GM12878 (cell line): ENCODE results near the gene ATG13. TPM values are rescaled to one million over a fixed set of nuclear protein-coding genes. Genes with fewer than 3 reads are reported as not detected.

ENCODE experiments used
- ATAC-seq: fragments of 200-7000 bp; cut with Tn5 transposase; 3 replicates; pipeline ENCODE4 v1.9.1; 2020; ENCODE audit warnings: mild to moderate bottlenecking, moderate library complexity
- BruUV-seq: library from RNA; stranded (reverse); fragments of 400-500 nt; replicated peaks from 2 replicates; lab custom pipeline; 2021; lab: Mats Ljungman, UMichigan
- CTCF ChIA-PET: fragments of 300-600 bp; sonication (Branson Sonifier 250); formaldehyde crosslinking; extraction: SDS; loops from one replicate; lab custom pipeline; 2021; ENCODE audit warnings: inconsistent platforms; lab: Yijun Ruan, JAX
- POLR2A ChIA-PET: fragments of 350-600 bp; formaldehyde crosslinking; extraction: SDS; loops from one replicate; lab custom pipeline; 2021; ENCODE audit warnings: inconsistent platforms; lab: Charles Lee
- RAD21 ChIA-PET: fragments of 300-600 bp; sonication (Branson Sonifier 250); formaldehyde crosslinking; loops from one replicate; lab custom pipeline; 2023; ENCODE audit warnings: antibody characterized with exemption; ENCODE audit not compliant: unreplicated experiment; lab: Charles Lee
- SMC1A ChIA-PET: fragments of 300-600 bp; sonication (Branson Sonifier 250); formaldehyde crosslinking; loops from one replicate; lab custom pipeline; 2023; ENCODE audit not compliant: unreplicated experiment, uncharacterized antibody; lab: Charles Lee
- DNase-seq: peaks from one replicate; pipeline ENCODE4 v3.0.0-alpha.2; 2011; ENCODE audit warnings: low read depth, low spot score
- FAIRE-seq: peaks from 3 replicates; lab custom pipeline; 2011; peaks lifted over from hg19 to GRCh38; lab: Jason Lieb, UNC
- H2AFZ ChIP-seq: 2 replicates; pipeline ENCODE4 v1.6.0; 2011; ENCODE audit warnings: low read depth, low read length, control low read depth; ENCODE audit not compliant: control insufficient read depth
- H3K27ac ChIP-seq: 2 replicates; pipeline ENCODE4 v1.5.1; 2011; ENCODE audit warnings: control low read depth; ENCODE audit not compliant: control insufficient read depth, insufficient read depth
- H3K27me3 ChIP-seq, 2 experiments: replicated peaks in 1 of 2; 2 replicates each; pipeline versions ENCODE4 v1.6.0 to v1.6.1; 2011; ENCODE audit warnings: low read length in 1 of 2; ENCODE audit not compliant: control insufficient read depth in 2 of 2, insufficient read depth in 2 of 2
- H3K36me3 ChIP-seq, 2 experiments: 2 replicates each; pipeline ENCODE4 v1.5.1; 2011; ENCODE audit warnings: low read length in 1 of 2; ENCODE audit not compliant: control insufficient read depth in 2 of 2, insufficient read depth in 2 of 2
- H3K4me1 ChIP-seq: 2 replicates; pipeline ENCODE4 v1.6.1; 2011; ENCODE audit warnings: mild to moderate bottlenecking, low read length, moderate library complexity, mixed read lengths; ENCODE audit not compliant: control insufficient read depth, insufficient read depth
- H3K4me2 ChIP-seq: 2 replicates; pipeline ENCODE4 v1.6.0; 2011; ENCODE audit warnings: control low read depth; ENCODE audit not compliant: control insufficient read depth, insufficient read depth
- H3K4me3 ChIP-seq: fragments of 200-600 bp; sonication (generic); 2 replicates; pipeline ENCODE4 v1.5.1; 2016
- H3K79me2 ChIP-seq: 2 replicates; pipeline ENCODE4 v1.6.0; 2011; ENCODE audit warnings: low read length; ENCODE audit not compliant: control insufficient read depth, insufficient read depth
- H3K9ac ChIP-seq: 2 replicates; pipeline ENCODE4 v1.8.0; 2011; ENCODE audit warnings: low read length, control low read depth, mixed read lengths; ENCODE audit not compliant: control insufficient read depth, insufficient read depth
- H3K9me3 ChIP-seq: replicated peaks from 3 replicates; pipeline ENCODE4 v1.5.1; 2011; ENCODE audit warnings: mild to moderate bottlenecking, low read length; ENCODE audit not compliant: control insufficient read depth, insufficient read depth
- H4K20me1 ChIP-seq: 2 replicates; pipeline ENCODE4 v1.6.0; 2011; ENCODE audit not compliant: control insufficient read depth, insufficient read depth
- BCL11A ChIP-seq: IDR thresholded peaks from 2 replicates; pipeline ENCODE4 v1.6.1; 2011; ENCODE audit warnings: low read depth, low read length
- CREB1 ChIP-seq: IDR thresholded peaks from 2 replicates; pipeline ENCODE4 v1.6.1; 2012; ENCODE audit warnings: low read depth, mild to moderate bottlenecking, inconsistent platforms
- GATAD2B ChIP-seq: fragments of 450-650 bp; conservative IDR thresholded peaks from 2 replicates; pipeline ENCODE4 v1.6.1; 2017; ENCODE audit warnings: low read depth, mild to moderate bottlenecking, moderate library complexity
- MEF2B ChIP-seq: fragments of 450-650 bp; IDR thresholded peaks from 2 replicates; pipeline ENCODE4 v1.6.1; 2018; ENCODE audit warnings: mild to moderate bottlenecking, moderate library complexity; ENCODE audit not compliant: partially characterized antibody, poor library complexity, severe bottlenecking
- MTA2 ChIP-seq: fragments of 450-650 bp; IDR thresholded peaks from 2 replicates; pipeline ENCODE4 v1.6.1; 2016; ENCODE audit warnings: low read depth, mild to moderate bottlenecking, moderate library complexity
- MYC ChIP-seq: IDR thresholded peaks from 2 replicates; pipeline ENCODE4 v1.6.1; 2011; ENCODE audit warnings: mild to moderate bottlenecking, low read length, moderate library complexity, inconsistent platforms; ENCODE audit not compliant: insufficient read depth, insufficient replicate concordance, insufficient read length, severe bottlenecking
- POLR2AphosphoS2 ChIP-seq: IDR thresholded peaks from 2 replicates; pipeline ENCODE4 v1.6.1; 2011; ENCODE audit warnings: low read depth, mild to moderate bottlenecking, low read length, improper control_type of control experiment, moderate library complexity
- PRDM15 ChIP-seq: fragments of 450-650 bp; formaldehyde crosslinking; IDR thresholded peaks from 2 replicates; pipeline ENCODE4 v1.4.0; 2020; ENCODE audit warnings: mild to moderate bottlenecking, moderate library complexity
- RFX5 ChIP-seq: IDR thresholded peaks from 2 replicates; pipeline ENCODE4 v1.6.1; 2011; ENCODE audit warnings: low read depth, low read length, improper control_type of control experiment
- RUNX3 ChIP-seq: IDR thresholded peaks from 2 replicates; pipeline ENCODE4 v1.6.1; 2012; ENCODE audit warnings: low read length, inconsistent platforms
- SKIL ChIP-seq: fragments of 450-650 bp; IDR thresholded peaks from 2 replicates; pipeline ENCODE4 v1.6.1; 2017; ENCODE audit warnings: mild to moderate bottlenecking, low read depth, inconsistent platforms; ENCODE audit not compliant: poor library complexity, severe bottlenecking
- STAT3 ChIP-seq: IDR thresholded peaks from 2 replicates; pipeline ENCODE4 v1.6.1; 2011; ENCODE audit warnings: low read depth, low read length, improper control_type of control experiment
- ZNF217 ChIP-seq: fragments of 450-650 bp; IDR thresholded peaks from 2 replicates; pipeline ENCODE4 v1.6.1; 2017; ENCODE audit warnings: antibody characterized with exemption, mild to moderate bottlenecking
- WGBS: methylation state at CpG from one replicate; pipeline ENCODE4 v1.1.6; 2016; ENCODE audit warnings: low lambda C conversion rate; ENCODE audit not compliant: insufficient replicate concordance, insufficient coverage; ENCODE audit errors: missing lambda C conversion rate; 5-methylcytosine and 5-hydroxymethylcytosine counted together
- in situ Hi-C: fragments of 300-500 bp; cut with MboI; formaldehyde crosslinking; loops from 9 replicates; pipeline ENCODE4 v1.14.3; 2018; ENCODE audit warnings: mixed read lengths
- intact Hi-C: fragments of 100-400 bp; cut with micrococcal nuclease; formaldehyde crosslinking; loops from one replicate; pipeline ENCODE4 v1.14.2; 2022; ENCODE audit not compliant: unreplicated experiment
- polyA plus RNA-seq, 11 experiments: library from polyadenylated mRNA; depleted of rRNA in 4 of 11; unstranded in 6 of 11; stranded (reverse) in 5 of 11; fragments of >200 nt; fragmentation: Nextera tagmentation in 4 of 11; fragmentation: Illumina TruSeq in 1 of 11; extraction: Ambion mirVana in 4 of 11; extraction: Trizol in 1 of 11; gene quantifications; 1 replicate in 1 of 11; 2 replicates in 10 of 11; pipeline versions ENCODE4 v1.2.1 to v1.2.3, GENCODE V29; 2011 to 2016; ENCODE audit warnings: inconsistent platforms in 2 of 11, missing spikeins in 2 of 11, low read depth in 1 of 11
- total RNA-seq, 4 experiments: library from RNA; depleted of rRNA in 3 of 4; stranded (reverse); fragments of >200 nt in 3 of 4; fragmentation: Illumina TruSeq in 1 of 4; extraction: Trizol in 1 of 4; gene quantifications; 2 replicates each; pipeline versions ENCODE4 v1.2.1 to v1.2.3, GENCODE V29; 2013 to 2021
- TF ChIP-seq, protein P1 (sequence below): fragments of 450-650 bp; IDR thresholded peaks from 2 replicates; pipeline ENCODE4 v1.6.1; 2016; ENCODE audit warnings: mild to moderate bottlenecking
- TF ChIP-seq, protein P2 (sequence below): fragments of 150-350 bp; IDR thresholded peaks from 2 replicates; pipeline ENCODE4 v1.6.1; 2014; ENCODE audit warnings: mild to moderate bottlenecking, low read depth, low read length

The ATG13 gene
- total and polyA plus RNA-seq, 10 of the 15 experiments (the other 5 are each of a cell fraction or from before 2014, with no cell fraction given) = 10.9 to 61.6 (median 50.9) TPM

DNA sequence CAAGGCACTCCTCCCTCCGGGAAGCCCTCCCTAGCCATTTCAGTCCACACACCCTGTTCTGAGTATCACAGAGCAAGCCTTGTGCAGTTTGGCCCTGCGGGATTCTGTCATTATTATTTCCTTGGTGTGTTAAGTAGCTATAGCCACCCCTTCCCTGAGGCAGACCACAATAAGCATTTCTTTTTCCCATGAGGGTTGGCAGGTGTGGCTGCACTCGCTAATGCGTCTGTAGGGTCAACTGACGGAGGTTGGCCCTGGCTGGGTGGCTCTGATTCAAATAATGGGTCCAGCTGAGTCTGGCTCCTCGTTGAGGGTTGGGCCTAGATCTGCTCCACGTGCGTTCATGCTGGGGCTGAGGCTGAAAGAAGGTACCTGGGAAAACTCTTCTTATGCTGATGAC is 106.7 kb downstream of the ATG13 start:
- Histone ChIP-seq H3K4me2 (no peak overlapping the region), H3K27ac (no peak overlapping the region), H3K9ac (no peak overlapping the region), H2AFZ (no peak overlapping the region), H3K4me1 (no peaks in the 10 kb centered on the region), H3K79me2 (no peaks in the 10 kb centered on the region), H3K27me3 (no peaks in the 10 kb centered on the region), H3K4me3 (no peak overlapping the region), H3K36me3 (no peaks in the 10 kb centered on the region), H4K20me1 (no peaks in the 10 kb centered on the region), H3K9me3 (no peaks in the 10 kb centered on the region)
- FAIRE-seq (no peak), DNase-seq (no peak), ATAC-seq (peak; percentile 21; the same call in 2 of the 3 replicates)
- CTCF ChIA-PET = no interaction called here
- WGBS = 16% methylated on average over 8 of the region's 8 CpGs
- RAD21 ChIA-PET = no interaction called here
- BruUV-seq = no TSS peak
- SMC1A ChIA-PET = no interaction called here
- in situ Hi-C loops (no loop called here), intact Hi-C loops (no loop called here)
- no peak for TF ChIP-seq PRDM15
- TF ChIP-seq RFX5 = no peak
- TF ChIP-seq SKIL = no peak
- TF ChIP-seq GATAD2B = no peak
- TF ChIP-seq MTA2 = no peak
- no peak for TF ChIP-seq POLR2AphosphoS2
- no peak for TF ChIP-seq BCL11A
- TF ChIP-seq, protein P1, sequence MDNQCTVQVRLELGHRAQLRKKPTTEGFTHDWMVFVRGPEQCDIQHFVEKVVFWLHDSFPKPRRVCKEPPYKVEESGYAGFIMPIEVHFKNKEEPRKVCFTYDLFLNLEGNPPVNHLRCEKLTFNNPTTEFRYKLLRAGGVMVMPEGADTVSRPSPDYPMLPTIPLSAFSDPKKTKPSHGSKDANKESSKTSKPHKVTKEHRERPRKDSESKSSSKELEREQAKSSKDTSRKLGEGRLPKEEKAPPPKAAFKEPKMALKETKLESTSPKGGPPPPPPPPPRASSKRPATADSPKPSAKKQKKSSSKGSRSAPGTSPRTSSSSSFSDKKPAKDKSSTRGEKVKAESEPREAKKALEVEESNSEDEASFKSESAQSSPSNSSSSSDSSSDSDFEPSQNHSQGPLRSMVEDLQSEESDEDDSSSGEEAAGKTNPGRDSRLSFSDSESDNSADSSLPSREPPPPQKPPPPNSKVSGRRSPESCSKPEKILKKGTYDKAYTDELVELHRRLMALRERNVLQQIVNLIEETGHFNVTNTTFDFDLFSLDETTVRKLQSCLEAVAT = no peak
- no peak for TF ChIP-seq MYC
- TF ChIP-seq CREB1 = no peak
- no peak for TF ChIP-seq RUNX3
- TF ChIP-seq, protein P2, sequence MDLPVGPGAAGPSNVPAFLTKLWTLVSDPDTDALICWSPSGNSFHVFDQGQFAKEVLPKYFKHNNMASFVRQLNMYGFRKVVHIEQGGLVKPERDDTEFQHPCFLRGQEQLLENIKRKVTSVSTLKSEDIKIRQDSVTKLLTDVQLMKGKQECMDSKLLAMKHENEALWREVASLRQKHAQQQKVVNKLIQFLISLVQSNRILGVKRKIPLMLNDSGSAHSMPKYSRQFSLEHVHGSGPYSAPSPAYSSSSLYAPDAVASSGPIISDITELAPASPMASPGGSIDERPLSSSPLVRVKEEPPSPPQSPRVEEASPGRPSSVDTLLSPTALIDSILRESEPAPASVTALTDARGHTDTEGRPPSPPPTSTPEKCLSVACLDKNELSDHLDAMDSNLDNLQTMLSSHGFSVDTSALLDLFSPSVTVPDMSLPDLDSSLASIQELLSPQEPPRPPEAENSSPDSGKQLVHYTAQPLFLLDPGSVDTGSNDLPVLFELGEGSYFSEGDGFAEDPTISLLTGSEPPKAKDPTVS = no peak
- TF ChIP-seq STAT3 = no peak
- TF ChIP-seq MEF2B = no peak
- TF ChIP-seq ZNF217 = no peak
- POLR2A ChIA-PET = no interaction called here
